ENCODE data around the gene ALDH5A1.

DNA sequence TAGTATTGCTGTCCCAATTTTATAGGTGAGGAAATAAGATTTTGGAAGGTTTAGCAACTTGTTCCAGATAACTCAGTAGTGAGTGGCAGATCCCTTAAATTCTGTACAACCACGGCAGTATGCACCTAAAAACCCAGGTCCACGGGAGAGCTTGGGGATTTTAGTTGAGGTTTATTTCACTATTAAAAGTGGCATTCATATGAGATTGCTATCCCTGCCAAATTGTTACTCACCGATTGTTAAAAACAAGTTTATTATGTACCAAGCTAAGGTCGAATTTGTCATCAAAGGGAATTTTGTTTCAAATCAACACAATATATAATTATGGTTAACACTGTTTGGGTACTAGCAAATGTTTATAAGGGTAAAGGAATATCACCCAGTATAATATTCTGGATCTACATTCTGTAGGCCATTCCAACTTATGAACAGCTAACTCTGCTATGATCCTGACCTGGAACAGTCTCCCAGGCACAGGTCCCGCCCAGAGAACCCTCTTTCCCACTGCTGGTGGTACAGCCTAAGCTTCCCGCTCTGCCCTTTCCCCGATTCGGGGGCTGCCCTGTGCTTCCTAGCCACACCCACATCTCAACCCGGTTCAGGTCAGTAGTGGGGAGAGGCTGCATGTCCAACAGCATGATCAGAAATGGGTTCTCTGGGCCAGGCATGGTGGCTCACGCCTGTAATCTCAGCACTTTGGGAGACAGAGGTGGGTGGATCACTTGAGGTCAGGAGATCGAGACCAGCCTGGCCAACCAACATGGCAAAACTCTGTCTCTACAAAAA is 30.3 kb upstream of the ALDH5A1 start:
- TF ChIP-seq EZH2 (IDR thresholded peaks at IDR 0.05; ENCODE audit: insufficient read depth, low read length) (no peak), CTCF (IDR thresholded peaks at IDR 0.05; ENCODE audit: insufficient read depth, low read depth, low read length) (no peak)

All from astrocyte (in vitro differentiated cells and primary cell).